GM19193 (cell line): Measurements from ENCODE around the gene ZBED4.

Experiments
- POLR2A ChIP-seq: IDR thresholded peaks from 4 replicates; pipeline ENCODE4 v1.6.1; 2011; ENCODE audit not compliant: insufficient read depth, insufficient read length; ENCODE audit errors: extremely low read depth

Gene ZBED4

DNA sequence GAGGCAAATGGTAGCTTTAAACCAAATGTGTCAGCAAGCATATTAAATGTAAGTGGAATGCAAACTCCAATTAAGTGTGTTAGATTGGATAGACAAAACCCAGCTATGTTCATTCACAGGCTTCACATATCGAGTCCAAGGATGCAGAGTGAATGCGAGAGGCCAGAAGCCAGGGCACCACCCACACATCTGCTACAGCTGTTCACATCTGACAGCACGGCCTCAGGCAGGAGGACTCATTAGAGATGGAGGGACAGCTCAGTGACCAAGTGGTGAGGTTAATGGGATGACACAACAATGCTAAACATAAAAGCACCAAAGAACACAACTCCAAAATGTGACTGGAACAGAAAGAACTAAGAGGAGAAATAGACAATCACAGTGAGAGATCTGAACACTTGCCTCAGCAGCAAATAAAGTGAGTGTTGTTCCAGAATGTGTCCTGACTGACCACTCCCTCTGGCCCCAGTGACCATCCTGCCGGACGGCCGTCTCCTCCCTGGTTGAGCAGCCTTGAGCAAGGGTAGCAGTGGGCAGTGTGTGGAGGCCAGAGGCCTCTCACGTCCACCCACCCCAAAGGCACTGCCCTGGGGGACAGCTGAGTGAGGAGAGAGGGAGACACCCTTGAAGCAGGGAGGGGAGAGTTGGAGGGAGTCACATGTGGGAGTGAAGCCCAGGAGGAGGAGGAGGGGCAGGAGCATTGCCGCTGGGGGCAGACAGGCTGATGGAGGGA lies 40.8 kb downstream of the ZBED4 start:
- TF ChIP-seq POLR2A: no peak

DNA sequence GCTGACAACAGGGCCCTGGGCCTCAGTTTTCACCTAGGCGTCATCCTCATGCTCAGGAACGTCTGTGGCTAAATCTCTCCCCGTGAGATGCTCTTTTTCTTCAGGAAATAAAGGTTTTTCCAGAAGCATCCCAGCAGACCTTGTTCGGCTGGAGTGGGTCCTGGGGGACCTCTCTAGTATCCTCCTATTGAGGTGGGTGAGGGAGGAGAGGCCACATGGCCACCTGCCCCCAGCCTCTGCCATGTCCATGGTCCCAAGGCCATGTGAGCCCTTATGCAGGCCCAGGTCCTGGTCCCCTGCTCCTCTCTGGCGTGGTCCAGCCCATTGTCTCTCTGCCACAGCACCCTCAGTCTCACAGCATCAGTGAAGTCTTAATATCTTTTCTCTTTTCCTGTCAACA lies 42.6 kb downstream of the ZBED4 start:
- no peak for TF ChIP-seq POLR2A

DNA sequence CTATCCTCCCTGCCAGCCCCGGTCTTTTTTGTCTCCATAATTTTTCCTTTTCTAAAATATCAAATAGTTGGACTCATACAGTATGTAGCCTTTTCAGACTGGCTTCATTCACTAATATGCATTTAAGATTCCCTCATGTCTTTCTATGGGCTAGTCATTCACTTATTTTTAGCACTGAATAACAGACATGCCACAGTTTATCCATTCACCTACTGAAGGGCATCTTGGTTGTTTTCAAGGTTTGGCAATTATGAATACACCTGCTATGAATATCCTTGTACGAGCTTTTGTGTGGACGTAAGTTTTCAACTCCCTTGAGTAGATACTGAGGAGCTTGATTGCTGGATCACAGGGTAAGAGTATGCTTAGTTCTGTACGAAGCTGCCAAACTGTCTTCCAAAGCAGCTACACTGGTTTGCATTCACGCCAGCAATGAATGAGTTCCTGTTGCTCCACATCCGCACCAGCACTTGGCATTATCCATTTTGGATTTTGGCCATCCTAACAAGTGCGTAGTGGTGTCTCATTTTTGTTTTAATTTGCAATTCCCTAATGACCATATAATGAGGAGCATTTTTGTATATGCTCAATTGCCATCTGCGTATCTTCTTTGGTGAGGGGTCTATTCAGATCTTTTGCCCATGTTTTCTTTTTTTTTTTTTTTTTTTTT lies 43.5 kb downstream of the ZBED4 start:
- no peak for TF ChIP-seq POLR2A

DNA sequence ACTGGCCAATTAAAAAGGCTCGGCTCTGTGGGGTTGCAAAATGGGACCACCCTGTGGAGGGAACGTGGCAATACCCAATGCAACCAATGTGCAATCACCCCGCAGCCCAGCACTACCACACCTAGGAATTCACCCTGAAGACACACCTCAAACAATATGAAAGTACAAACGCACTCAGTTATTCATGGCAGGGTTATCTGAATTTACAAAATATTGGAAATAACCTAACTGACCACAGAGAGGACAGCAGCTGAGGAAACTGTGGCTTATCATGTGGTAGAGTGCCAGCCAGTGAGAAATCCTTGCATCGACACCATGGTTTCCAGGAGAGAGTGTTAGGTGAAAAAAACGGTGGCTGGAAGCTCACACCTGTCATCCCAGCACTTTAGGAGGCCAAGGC lies 45.9 kb downstream of the ZBED4 start:
- TF ChIP-seq POLR2A: no peak

DNA sequence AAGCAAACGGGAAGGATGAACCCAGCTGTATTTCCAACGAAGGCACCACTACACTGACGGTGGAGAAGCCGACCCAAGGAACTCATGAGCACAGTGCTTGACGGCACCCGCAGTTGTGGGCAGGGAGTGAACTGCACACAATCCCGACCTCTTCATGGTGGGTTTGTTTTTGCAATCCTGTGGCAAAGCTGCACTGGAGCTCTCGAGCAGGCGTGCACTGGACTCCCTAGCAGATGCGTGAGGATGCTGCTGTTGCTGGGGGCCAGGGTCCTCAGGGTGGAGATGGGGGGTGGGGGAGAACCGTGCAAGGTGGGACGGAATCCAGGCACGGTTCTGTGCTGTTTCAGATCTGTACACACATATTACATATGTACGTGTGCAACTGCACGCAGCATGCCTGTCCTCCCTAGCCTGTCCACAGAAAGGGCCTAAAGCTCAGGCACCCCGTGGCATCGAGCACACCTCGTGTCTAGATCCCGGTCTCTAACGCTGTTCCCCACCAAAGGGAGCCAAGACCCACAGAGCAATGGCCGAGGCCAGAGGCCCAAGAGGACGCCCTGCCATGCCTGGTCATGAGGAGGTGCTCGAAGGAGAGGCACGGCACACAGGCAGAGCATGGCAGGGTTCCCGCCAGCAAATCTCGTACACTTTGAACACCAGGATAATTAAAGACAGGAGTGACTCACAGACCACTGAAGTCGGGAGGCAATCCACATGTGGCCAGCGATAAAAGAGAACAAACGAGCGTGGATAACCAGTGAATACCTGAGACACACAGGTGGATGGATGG lies 47.0 kb downstream of the ZBED4 start:
- no peak for TF ChIP-seq POLR2A

DNA sequence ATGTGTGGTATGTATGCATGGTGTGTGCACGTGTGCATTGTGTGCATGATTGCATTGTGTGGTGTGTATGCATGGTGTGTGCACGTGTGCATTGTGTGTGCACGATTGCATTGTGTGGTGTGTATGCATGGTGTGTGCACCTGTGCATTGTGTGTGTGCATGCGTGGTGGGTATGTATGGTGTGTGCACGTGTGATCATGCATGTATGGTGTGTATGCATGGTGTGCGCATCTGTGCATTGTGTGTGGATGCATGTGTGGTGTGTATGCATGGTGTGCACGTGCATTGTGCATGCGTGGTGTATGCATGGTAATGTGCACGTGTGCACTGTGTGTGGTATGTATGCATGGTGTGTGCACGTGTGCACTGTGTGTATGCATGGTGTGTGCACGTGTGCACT lies 47.8 kb downstream of the ZBED4 start:
- TF ChIP-seq POLR2A: no peak

DNA sequence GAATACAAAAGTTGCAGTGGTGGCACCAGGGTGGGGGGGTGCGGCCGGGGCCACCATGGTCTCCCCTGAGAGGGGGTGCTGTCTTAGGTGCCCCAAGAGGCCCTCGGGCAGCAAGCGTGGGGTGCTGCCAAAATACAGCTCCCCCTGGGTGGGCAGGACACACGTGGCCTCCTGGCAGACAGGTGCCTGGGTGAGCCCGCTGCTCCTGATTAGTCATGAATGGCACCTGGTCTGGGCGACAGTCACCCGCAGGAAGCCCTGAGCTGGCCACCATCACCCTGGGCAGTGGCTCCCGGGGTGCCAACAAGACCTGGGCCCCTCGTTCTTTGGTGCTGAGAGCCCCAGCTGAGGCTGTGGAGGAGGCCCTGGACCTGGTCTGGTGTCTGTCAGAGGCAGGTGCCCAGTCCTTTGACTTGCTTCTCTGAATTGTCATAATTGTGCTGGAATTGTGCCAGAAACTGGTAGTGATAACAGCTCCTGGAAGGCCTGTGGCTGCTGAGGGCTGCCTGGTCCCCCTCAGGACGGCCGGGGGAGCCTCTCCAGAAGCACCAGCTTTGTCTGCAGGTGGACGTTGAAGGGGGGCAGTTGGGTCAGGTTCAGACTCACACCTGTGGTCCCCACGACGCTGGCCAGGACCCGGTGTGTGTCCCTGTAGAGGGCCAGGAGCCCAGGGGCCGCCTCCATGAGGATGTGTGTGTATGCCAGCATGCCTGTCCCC lies 49.8 kb downstream of the ZBED4 start:
- no peak for TF ChIP-seq POLR2A

DNA sequence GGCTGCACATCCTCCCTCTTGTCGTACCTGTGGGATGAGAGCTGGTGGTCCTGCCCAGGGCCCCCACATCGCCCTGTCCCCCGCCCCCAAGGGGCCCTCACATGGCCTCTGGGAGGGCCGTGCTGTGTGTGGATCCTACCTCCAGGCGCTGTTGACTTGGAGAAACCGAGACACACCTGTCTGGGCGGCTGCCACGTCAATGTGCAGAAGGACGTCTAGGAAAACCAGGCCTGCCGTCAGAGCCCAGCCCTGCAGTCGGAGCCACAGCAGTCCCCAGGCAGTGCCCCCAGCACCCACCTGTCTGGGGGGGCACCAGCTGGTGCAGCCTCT lies 50.4 kb downstream of the ZBED4 start:
- no peak for TF ChIP-seq POLR2A

DNA sequence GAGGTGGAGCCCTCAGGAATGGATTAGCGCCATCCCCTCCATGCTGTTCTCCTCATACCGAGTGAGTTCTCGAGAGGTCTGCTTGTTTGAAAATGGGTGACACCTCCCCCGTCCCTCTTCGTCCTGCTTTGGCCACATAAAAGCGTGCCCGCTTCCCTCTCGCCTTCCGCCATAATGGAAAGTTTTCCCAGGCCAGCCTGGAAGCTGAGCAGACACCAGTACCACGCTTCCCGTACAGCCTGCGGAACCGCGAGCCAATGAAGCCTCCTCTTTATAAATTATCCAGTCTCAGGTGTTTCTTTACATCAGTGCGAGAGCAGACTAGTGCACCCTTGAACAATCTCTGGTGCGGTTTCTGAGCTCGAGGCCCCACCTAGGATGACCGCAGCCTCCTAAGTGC lies 51.8 kb downstream of the ZBED4 start:
- TF ChIP-seq POLR2A: no peak

DNA sequence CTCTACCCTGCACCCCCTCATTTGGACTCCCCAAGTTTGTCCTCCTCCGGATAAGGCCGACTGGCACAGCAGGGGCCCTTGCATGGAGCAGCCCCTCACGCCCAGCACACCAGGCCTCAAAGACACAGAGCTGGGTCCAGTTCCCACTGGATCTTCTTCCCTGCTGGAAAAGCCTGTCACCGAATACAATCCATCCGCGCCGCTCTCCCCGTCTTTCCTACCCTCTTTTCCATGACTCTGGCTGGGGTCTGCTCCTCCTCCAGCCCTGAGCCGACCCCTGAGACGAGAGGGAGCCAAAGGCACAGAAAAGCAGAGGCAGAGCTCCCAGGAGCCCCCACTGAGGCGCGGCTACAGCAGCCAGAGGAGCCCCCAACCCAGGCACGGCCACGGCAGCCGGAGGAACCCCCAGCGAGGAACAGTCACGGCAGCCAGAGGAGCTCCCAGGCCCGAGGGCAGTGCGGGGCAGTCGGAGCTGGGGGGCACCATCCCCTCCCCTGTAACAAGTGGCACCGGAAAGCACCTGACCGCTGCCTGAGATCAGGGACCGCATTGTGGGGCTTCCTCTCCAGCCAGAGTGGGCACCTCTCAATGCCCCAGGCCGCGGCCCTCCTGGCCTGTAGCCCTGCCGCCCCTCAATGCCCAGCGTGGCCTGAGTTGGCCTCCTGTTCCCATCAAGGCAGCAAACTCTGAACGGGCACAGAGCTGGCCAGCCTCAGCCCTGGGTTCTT lies 52.6 kb downstream of the ZBED4 start:
- no peak for TF ChIP-seq POLR2A

DNA sequence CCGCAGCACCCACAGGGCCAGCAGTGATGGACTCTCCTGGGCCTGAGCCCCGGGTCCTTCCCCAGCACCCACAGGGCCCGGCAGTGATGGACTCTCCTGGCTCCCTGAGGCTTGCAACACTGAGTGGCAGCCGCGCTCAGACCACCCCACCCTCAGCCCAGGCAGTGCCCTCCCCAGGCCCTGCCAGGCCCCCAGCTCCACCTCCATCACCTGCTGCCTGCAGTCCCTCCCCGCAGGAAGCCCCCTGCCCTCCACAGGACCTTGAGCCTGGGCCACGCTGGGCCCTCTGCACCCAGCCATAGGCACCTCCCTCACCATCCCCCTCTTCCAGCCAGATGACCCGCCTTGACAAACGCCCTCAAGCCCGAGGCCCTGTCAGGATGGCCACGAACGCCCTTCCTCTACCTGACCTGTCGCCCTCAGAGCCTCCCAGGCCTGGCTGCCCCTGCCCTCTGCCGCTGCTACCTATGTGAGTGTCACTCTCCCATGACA lies 53.2 kb downstream of the ZBED4 start:
- TF ChIP-seq POLR2A: no peak

DNA sequence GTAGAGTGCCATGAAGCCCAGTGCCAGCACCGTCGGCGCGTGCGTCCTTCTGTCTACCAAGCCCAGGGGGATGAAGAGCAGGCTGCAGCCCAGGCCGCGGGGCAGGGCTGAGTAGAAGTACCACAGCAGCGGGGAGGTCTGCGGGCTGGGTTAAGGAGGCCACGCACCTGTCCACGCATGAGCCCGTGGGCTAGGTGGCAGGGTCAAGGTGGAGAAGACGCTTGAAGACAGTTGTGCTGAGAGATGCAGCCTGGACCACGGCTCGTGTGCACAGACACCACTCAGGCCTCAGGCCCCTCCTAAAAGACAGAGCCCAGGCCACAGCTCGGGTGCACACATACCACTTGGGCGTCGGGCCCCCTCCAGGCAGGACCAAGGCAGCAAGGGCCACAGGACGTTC lies 54.2 kb downstream of the ZBED4 start:
- TF ChIP-seq POLR2A: no peak

DNA sequence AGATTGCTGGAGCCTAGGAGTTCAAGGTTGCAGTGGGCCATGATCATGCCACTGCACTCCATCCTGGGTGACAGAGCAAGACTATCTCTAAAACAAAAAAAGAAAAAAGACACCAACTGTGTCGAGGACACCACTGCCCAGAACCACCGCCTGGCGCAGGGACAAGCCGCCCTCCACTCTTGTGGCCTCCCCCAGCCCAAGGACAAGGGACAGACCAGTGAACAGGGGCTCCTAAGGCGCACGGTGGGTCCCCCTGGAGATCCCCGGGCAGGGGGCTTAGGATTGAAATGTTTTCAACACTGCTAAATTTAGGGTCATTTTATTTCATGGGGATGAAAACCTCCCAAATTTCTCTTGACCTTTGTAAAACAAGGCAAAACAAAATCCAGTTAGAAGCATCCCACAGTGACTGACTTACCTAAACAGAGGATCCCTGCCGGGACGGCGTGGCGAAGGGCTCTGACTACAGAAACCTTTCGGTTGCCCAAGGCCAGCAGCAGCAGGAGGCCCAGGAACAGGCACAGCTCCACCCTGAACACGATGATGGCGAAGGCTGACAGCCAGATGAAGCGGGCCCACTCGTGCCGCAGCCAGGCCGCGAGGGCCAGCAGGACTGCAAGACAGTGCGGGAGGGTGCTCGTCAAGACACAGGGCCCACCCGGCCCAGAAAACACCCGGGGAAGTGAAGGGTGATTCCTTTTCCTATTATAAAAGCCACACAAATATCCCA lies 56.0 kb downstream of the ZBED4 start:
- TF ChIP-seq POLR2A: no peak

DNA sequence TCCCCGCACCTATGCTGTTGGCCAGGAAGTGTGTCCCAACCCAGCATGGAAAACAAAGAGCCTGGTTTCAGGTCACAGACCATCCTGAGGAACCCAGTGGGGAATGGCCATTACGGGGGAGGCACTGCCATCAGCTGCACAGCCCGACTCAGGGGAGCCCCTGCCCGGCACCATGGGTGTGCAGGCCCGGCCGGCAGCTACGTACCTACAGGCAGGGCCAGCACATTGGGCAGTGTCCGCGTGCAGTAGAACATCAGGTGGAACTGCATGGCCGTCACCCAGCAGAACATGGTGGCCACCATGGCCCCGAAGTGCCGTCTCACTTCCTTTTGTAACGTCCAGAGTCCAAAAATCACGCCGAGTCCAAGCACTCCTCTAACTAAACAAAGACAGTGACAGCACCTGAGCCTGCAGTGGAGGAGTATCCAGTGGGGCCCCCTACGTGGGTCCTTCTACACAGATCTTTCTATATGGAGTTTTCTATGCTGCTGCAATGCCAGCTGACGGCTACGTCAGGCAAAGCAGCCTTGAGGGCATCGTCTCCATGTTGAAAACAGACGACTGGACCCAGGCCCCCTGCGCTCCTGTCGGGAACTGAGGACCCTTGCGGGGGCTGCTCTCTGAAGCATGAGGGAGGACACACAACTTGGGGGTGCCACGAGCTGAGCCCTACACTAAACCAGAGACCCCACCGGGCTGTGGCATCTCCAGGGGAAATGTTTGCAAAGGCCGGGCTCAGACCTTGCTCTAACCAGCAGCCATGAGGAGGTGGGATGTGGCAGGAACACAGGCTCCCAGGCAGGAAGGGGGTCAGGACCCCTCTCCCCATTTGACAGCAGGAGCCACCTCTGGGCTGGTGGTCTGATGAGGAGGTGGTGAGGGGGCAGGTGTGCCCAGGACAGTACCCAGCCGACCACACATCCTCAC lies 56.8 kb downstream of the ZBED4 start:
- no peak for TF ChIP-seq POLR2A
